ENCODE measurements around the gene NAALADL2. TPM values are rescaled to one million over a fixed set of nuclear protein-coding genes. Genes with fewer than 3 reads are reported as not detected.
"Not testable (repeated sequence)": the region's sequence is repeated elsewhere in the genome, so short reads cannot be mapped to it uniquely, and the experiment has no call there.

The NAALADL2 gene
- total RNA-seq, 2 experiments from 2014 or later = 0.48 TPM; not detected in 1

DNA sequence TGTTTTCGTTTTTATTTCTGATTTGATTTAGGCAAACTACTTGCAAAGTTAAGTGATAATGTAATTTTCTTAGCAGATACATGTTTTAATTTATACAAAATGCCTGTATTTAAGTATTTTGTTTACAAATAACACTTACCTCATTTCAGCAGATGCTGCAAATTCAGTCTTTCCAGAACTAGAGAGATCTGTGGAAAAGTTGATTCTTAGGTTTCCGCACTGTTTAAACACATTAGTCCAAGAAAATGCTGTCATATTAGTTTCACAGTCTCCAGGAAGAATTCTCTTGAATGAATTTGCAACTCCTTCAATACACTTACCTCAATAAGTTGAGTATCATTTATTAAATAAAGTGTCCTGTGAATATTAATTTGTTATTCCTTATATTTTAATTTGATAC is 383.1 kb downstream of the NAALADL2 start:
- H3K36me3 Mint-ChIP-seq = no peaks in the 10 kb centered on the region
- H3K4me3 Mint-ChIP-seq = no peak overlapping the region

GRCh38 chr3:175246234-175246633 is 387.1 kb downstream of the NAALADL2 start:
- H3K27me3 Mint-ChIP-seq = no peaks in the 10 kb centered on the region

More for the DNA sequence above, 383.1 kb downstream of the NAALADL2 start:
- Mint-ChIP-seq H3K9me3 (peaks cover 1% of the 10 kb centered on the region), H3K4me1 (no peaks in the 10 kb centered on the region), H3K27ac (no peak overlapping the region), H3K27me3 (no peaks in the 10 kb centered on the region)
- DNase-seq = no peak

DNA sequence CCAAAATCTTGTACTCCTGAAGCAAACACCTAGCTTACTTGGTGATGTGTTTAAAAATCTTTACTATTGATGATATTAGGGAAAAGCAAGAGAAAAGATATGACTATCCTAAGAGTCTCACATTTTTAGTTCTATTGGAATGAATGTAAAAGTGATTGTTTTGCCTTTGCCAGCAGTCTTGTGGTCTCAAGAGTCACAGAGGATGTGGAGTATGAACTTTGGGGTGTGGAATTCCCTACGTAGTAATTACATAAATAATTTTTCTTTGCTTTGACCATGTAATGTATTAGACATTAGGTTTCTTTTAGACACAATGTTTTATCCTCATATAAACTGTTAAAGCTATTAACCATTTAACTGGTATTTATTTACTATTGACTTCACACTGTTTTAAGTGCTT is 387.6 kb downstream of the NAALADL2 start:
- no peaks in the 10 kb centered on the region for H3K36me3 Mint-ChIP-seq
- no peak for DNase-seq
- no peak overlapping the region for H3K27ac Mint-ChIP-seq
- no peaks in the 10 kb centered on the region for H3K27me3 Mint-ChIP-seq
- peaks cover 1% of the 10 kb centered on the region for H3K9me3 Mint-ChIP-seq
- H3K4me3 Mint-ChIP-seq = no peak overlapping the region
- no peaks in the 10 kb centered on the region for H3K4me1 Mint-ChIP-seq

More at GRCh38 chr3:175246234-175246633, 387.1 kb downstream of the NAALADL2 start:
- Mint-ChIP-seq H3K27ac (no peak overlapping the region), H3K9me3 (peaks cover 1% of the 10 kb centered on the region), H3K36me3 (no peaks in the 10 kb centered on the region), H3K4me1 (no peaks in the 10 kb centered on the region), H3K4me3 (no peak overlapping the region)
- DNase-seq = no peak

DNA sequence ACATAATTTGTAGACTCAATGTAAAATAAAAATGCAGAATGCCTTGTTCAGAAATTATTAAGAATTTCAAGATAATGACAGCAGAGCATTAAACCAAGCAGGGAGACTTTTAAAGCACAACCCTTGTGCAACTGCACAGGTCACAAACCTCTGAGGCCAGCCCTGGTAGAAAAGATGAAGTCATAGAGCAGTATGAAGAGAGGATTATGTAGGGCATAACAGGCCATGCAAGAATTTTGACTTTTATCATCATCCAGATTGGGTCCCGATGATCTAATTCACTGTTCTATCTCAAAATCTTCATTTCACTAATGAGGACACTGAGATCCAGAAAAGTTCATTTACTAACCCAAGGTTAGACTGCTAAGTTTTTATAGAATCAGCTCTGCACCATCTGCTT is 388.5 kb downstream of the NAALADL2 start:
- Mint-ChIP-seq H3K27ac (no peak overlapping the region), H3K36me3 (no peaks in the 10 kb centered on the region), H3K4me1 (no peaks in the 10 kb centered on the region), H3K4me3 (no peak overlapping the region), H3K9me3 (peaks cover 1% of the 10 kb centered on the region), H3K27me3 (no peaks in the 10 kb centered on the region)
- no peak for DNase-seq

DNA sequence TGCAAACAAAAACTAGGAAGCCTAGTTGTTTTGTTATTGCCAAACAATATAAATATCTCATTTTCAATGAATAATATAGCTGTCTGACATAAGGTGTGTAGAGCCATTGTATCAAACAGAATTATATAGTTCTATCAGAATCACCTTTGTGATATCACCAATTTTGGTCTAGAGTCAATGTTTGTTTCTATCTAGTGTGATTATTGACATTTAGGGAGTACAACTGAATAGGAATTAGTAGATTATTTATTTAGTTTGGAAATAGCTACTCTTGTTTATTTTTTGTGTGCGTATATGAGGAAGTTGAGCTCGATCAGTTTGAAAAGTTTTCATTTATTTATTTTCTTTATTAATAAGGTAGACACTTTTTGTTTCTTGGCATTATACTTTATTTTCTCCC is 389.7 kb downstream of the NAALADL2 start:
- Mint-ChIP-seq H3K4me1 (no peaks in the 10 kb centered on the region), H3K27ac (no peak overlapping the region)

DNA sequence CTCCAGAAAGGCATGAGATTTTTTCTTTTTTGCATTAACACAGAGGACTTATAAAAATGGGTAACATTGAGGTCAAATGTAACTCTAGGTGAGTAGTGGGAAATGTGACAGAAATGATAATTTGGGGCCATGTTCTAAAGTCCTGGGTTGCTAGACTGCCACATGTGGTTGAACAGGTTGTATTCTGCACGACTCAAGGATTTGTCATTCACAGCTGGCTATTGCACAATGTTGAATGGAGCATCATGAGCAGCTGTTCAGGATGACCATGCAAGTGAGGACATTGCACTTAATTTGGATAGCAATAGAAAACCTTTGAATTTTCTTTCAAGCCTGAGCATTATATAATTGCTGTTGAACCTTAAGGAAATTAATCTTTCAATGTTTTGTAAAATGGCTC is 396.6 kb downstream of the NAALADL2 start:
- Mint-ChIP-seq H3K27me3 (no peaks in the 10 kb centered on the region), H3K4me1 (no peaks in the 10 kb centered on the region), H3K36me3 (no peaks in the 10 kb centered on the region), H3K4me3 (no peak overlapping the region), H3K27ac (no peak overlapping the region), H3K9me3 (no peaks in the 10 kb centered on the region)
- DNase-seq = no peak

More for the DNA sequence above, 389.7 kb downstream of the NAALADL2 start:
- Mint-ChIP-seq H3K9me3 (peaks cover under 1% of the 10 kb centered on the region), H3K36me3 (no peaks in the 10 kb centered on the region), H3K27me3 (no peaks in the 10 kb centered on the region), H3K4me3 (no peak overlapping the region)
- DNase-seq = no peak

- H3K4me1 Mint-ChIP-seq = no peaks in the 10 kb centered on the region
- no peaks in the 10 kb centered on the region for H3K27me3 Mint-ChIP-seq
- H3K4me3 Mint-ChIP-seq = no peak overlapping the region
- no peaks in the 10 kb centered on the region for H3K36me3 Mint-ChIP-seq
- H3K9me3 Mint-ChIP-seq = no peaks in the 10 kb centered on the region
- no peak for DNase-seq
- no peak overlapping the region for H3K27ac Mint-ChIP-seq
Observed at GRCh38 chr3:175257123-175257522, 398.0 kb downstream of the NAALADL2 start.

DNA sequence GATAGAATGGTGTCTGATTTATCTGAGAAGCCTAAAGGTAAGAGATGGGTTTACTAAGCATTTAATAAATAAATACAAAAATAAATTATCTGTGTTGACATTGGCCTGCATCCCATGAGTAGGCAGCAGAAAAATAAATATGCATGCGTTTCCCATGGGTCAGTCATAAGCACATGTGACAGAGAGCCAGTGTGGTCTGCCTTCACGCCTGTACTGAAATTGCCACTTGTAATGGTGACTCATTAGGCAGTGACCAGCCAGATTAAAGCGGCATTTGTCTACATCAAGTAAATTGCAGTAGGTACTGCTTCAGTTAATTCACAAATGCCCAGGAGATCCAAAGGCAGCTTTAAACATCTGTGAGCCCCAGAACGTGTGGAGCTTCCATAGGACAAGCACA is 399.6 kb downstream of the NAALADL2 start:
- no peak overlapping the region for H3K27ac Mint-ChIP-seq
- DNase-seq = no peak
- H3K27me3 Mint-ChIP-seq = no peaks in the 10 kb centered on the region
- no peak overlapping the region for H3K4me3 Mint-ChIP-seq
- H3K9me3 Mint-ChIP-seq = no peaks in the 10 kb centered on the region
- H3K4me1 Mint-ChIP-seq = no peaks in the 10 kb centered on the region
- H3K36me3 Mint-ChIP-seq = no peaks in the 10 kb centered on the region

GRCh38 chr3:175260145-175260794 is 401.1 kb downstream of the NAALADL2 start:
- Mint-ChIP-seq H3K27ac (no peak overlapping the region), H3K36me3 (no peaks in the 10 kb centered on the region), H3K9me3 (no peaks in the 10 kb centered on the region), H3K4me1 (no peaks in the 10 kb centered on the region), H3K27me3 (no peaks in the 10 kb centered on the region), H3K4me3 (no peak overlapping the region)
- no peak for DNase-seq

GRCh38 chr3:175266478-175266877 is 407.3 kb downstream of the NAALADL2 start:
- no peaks in the 10 kb centered on the region for H3K9me3 Mint-ChIP-seq
- H3K36me3 Mint-ChIP-seq = no peaks in the 10 kb centered on the region
- H3K4me3 Mint-ChIP-seq = no peak overlapping the region
- DNase-seq = no peak
- no peak overlapping the region for H3K27ac Mint-ChIP-seq
- no peaks in the 10 kb centered on the region for H3K4me1 Mint-ChIP-seq
- no peaks in the 10 kb centered on the region for H3K27me3 Mint-ChIP-seq

- no peak for DNase-seq
- Mint-ChIP-seq H3K27ac (no peak overlapping the region), H3K36me3 (no peaks in the 10 kb centered on the region), H3K27me3 (no peaks in the 10 kb centered on the region), H3K9me3 (no peaks in the 10 kb centered on the region), H3K4me1 (no peaks in the 10 kb centered on the region), H3K4me3 (no peak overlapping the region)
Observed at GRCh38 chr3:175267121-175267531, 408.0 kb downstream of the NAALADL2 start.

DNA sequence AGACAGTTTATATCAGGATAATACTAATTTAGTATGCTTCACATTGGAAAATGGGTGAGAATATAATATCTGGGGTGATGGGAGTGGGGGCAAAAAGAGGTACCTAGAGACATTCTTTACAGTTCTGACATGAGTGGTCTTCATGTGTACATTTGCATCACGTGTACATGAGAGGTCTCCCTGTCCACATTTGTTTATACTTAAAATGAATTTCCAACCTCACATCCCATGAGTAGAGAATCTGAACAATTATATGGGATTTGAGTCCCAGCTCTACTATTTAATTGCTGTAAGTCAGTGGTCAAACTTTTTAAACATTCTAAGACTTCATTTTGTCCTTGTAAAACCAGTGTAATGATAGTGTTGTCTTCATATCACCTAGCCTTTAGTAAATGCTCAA is 408.4 kb downstream of the NAALADL2 start:
- no peaks in the 10 kb centered on the region for H3K4me1 Mint-ChIP-seq
- H3K36me3 Mint-ChIP-seq = no peaks in the 10 kb centered on the region
- no peak for DNase-seq
- H3K4me3 Mint-ChIP-seq = no peak overlapping the region
- no peaks in the 10 kb centered on the region for H3K27me3 Mint-ChIP-seq
- H3K9me3 Mint-ChIP-seq = no peaks in the 10 kb centered on the region
- H3K27ac Mint-ChIP-seq = no peak overlapping the region

DNA sequence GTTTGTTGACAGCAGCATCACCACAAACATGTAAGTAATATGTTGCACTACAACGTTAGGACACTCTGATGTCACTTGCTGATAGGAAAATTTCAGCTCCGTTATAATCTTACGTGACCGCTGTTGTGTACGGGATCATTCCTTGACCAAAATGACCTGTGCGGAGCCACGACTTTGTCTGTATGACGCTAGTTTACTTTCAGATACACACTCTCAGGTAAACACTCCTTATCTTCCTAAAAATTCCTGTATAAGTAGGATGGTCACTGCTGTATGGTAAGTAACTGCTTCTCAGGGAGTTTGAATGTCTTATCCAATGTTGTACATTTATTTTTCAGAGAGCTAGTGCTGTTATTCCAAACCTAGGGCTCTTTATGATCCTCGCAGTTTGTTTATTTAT is 410.3 kb downstream of the NAALADL2 start:
- H3K27ac Mint-ChIP-seq = no peak overlapping the region
- no peak overlapping the region for H3K4me3 Mint-ChIP-seq
- no peaks in the 10 kb centered on the region for H3K27me3 Mint-ChIP-seq
- no peaks in the 10 kb centered on the region for H3K4me1 Mint-ChIP-seq
- no peaks in the 10 kb centered on the region for H3K36me3 Mint-ChIP-seq
- no peaks in the 10 kb centered on the region for H3K9me3 Mint-ChIP-seq
- DNase-seq = no peak

GRCh38 chr3:175270198-175270837 is 411.2 kb downstream of the NAALADL2 start:
- DNase-seq = no peak
- Mint-ChIP-seq H3K36me3 (no peaks in the 10 kb centered on the region), H3K4me1 (no peaks in the 10 kb centered on the region), H3K27ac (no peak overlapping the region), H3K9me3 (no peaks in the 10 kb centered on the region), H3K27me3 (no peaks in the 10 kb centered on the region), H3K4me3 (no peak overlapping the region)

- H3K36me3 Mint-ChIP-seq = no peaks in the 10 kb centered on the region
Observed at GRCh38 chr3:175270866-175271265, 411.7 kb downstream of the NAALADL2 start.

DNA sequence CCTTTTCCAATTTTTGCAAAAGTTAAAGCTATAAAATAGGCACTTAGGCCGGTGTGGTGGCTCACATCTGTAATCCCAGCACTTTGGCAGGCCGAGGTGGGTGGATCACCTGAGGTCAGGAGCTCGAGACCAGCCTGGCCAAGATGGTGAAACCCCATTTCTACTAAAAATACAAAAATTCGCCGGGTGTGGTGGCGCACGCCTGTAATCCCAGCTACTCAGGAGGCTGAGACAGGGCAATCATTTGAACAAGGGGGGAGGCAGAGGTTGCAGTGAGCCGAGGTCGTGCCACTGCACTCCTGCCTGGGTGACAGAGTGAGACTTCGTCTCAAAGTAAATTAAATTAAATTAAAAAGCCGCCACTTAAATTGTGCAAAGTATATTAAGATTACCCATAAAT is 412.3 kb downstream of the NAALADL2 start:
- H3K36me3 Mint-ChIP-seq, DNase-seq, H3K27me3 Mint-ChIP-seq, H3K9me3 Mint-ChIP-seq, H3K27ac Mint-ChIP-seq, H3K4me1 Mint-ChIP-seq, H3K4me3 Mint-ChIP-seq: not testable (repeated sequence)

More at GRCh38 chr3:175270866-175271265, 411.7 kb downstream of the NAALADL2 start:
- Mint-ChIP-seq H3K27ac (no peak overlapping the region), H3K9me3 (no peaks in the 10 kb centered on the region), H3K27me3 (no peaks in the 10 kb centered on the region), H3K4me1 (no peaks in the 10 kb centered on the region), H3K4me3 (no peak overlapping the region)
- DNase-seq = no peak

Data from activated naive CD8-positive, alpha-beta T cell treated with anti-CD3 and anti-CD28 coated beads for 36 hours (primary cell).